Measurements from ENCODE around the gene ADRA2B.

ADRA2B gene

DNA sequence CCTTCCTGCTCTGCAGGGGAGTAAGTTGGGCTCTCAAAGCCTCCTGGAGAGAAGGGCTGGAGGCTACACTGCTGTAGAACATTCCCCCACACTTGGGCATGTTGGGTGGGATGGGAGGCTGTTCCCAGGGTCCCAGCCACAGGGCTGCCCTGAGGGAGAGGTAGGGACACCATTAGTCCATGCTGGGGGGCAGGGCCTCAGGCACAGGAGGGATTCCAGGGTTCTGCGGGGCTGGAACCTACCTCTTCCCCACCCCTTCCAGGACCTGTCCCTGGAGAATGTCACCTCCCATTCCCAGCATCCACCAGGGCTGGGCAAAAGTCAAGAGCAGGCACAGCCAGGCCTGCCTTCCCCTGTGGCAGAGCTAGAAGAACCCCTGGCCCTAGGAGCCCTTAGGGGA, 6.9 kb upstream of the ADRA2B start:
- no peak for DNase-seq (ENCODE audit: low read depth, low spot score)
- H3K4me3 ChIP-seq (ENCODE audit: low read depth, low read length) = no peak overlapping the region
- in situ Hi-C loops (cut with HindIII; ENCODE audit: low sequenced_read_pairs) = no loop called here
- TF ChIP-seq, protein P1, sequence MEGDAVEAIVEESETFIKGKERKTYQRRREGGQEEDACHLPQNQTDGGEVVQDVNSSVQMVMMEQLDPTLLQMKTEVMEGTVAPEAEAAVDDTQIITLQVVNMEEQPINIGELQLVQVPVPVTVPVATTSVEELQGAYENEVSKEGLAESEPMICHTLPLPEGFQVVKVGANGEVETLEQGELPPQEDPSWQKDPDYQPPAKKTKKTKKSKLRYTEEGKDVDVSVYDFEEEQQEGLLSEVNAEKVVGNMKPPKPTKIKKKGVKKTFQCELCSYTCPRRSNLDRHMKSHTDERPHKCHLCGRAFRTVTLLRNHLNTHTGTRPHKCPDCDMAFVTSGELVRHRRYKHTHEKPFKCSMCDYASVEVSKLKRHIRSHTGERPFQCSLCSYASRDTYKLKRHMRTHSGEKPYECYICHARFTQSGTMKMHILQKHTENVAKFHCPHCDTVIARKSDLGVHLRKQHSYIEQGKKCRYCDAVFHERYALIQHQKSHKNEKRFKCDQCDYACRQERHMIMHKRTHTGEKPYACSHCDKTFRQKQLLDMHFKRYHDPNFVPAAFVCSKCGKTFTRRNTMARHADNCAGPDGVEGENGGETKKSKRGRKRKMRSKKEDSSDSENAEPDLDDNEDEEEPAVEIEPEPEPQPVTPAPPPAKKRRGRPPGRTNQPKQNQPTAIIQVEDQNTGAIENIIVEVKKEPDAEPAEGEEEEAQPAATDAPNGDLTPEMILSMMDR (IDR thresholded peaks at IDR 0.05; ENCODE audit: low read depth, low read length) = no peak

DNA sequence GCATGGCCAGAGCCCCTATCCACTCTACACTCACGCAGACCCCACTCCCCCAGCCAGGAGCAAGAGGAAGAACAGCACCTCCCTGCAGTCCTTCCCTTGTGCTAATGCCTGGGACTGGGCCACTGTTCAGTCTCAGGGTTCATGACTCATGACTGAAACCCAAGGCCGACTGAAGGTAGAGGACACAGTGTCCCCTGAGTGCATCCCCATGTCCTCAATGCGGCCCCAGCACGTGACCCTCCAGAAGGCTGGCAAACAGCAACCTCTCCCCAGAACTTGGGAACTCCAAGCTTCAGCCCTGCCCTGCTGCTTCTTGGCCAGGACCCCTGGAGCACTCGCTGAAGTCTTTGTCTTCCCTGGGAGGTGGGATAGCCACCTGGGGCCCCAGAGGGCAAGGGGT, 6.0 kb upstream of the ADRA2B start:
- in situ Hi-C loops (cut with HindIII; ENCODE audit: low sequenced_read_pairs) = no loop called here
- TF ChIP-seq, protein P1 (IDR thresholded peaks at IDR 0.05; ENCODE audit: low read depth, low read length) = no peak
- no peak for DNase-seq (ENCODE audit: low read depth, low spot score)

DNA sequence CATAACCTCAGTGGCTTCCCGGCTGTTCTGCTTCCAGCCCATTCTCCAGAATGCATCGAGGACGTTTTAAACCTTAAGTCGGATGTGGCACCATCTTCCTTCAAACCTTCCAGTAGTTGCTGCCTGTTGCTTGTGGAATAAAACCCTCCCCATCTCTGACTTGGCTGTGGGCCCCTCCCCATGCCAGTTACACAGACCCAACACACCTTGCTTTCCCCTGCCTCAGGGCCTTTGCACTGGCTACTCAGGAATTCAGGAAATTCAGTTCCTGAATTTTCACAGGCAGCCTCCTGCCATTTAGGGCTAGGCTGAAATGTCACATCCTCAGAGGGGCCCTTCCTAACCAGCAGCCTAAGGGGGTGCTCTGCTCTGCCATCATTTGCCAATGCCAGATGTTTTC, 5.0 kb upstream of the ADRA2B start:
- DNase-seq (ENCODE audit: low read depth, low spot score) = no peak
- TF ChIP-seq, protein P1 (IDR thresholded peaks at IDR 0.05; ENCODE audit: low read depth, low read length) = no peak
- H3K4me3 ChIP-seq (ENCODE audit: low read depth, low read length) = no peak overlapping the region
- in situ Hi-C loops (cut with HindIII; ENCODE audit: low sequenced_read_pairs) = no loop called here

More for the DNA sequence above, 6.0 kb upstream of the ADRA2B start:
- H3K4me3 ChIP-seq (ENCODE audit: low read depth, low read length) = no peak overlapping the region

DNA sequence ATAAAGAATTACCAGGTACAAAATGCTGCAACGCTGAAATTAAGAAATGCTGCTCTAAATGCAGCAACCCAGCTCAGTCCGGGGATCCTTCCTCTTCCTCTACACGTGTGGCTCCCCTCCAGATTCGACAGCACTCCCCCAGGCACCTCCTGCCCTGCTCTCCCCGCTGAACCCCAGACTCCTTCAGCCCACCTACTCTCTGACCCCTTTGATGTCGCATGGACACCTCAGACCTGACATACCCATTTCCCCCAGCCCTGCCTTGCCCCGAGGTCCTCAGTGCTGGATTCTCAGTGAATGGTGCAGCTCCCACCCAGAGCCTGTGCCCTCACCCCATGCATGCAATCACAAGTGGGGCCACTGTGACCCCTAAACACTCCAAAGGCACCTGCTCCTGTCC, 4.6 kb upstream of the ADRA2B start:
- no peak overlapping the region for H3K4me3 ChIP-seq (ENCODE audit: low read depth, low read length)
- DNase-seq (ENCODE audit: low read depth, low spot score) = no peak
- TF ChIP-seq, protein P1 (IDR thresholded peaks at IDR 0.05; ENCODE audit: low read depth, low read length) = no peak
- in situ Hi-C loops (cut with HindIII; ENCODE audit: low sequenced_read_pairs) = no loop called here

DNA sequence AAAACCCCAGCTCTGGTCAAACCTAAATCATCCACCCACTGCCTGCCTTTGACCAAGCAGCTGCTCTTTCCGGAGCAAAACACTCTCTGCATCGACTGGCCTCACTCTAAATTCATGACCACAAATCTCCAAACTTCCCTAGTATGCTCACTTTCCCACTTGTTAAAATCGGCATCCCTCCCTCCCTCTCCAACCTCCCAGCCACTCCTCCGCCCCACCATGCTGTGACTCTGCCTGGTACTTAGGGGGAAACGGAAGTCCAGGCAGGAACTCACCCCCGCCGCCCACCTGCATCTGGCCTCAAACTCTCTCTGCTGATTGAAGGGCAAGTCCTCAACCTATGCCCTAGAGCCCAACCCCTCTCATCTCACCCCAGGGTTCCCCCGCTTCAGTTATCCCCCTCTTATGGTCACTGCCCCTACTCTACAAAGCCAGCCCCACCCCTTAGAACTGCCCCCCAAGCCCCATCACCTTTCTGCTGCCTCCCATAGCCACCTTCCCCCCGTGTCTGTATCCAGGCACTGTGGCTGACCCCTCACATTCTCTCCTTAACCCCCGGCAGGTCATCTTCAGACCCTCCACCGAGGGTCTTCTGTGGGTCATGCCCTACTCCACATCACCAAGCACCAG, 3.8 kb upstream of the ADRA2B start:
- no peak for DNase-seq (ENCODE audit: low read depth, low spot score)
- TF ChIP-seq, protein P1 (IDR thresholded peaks at IDR 0.05; ENCODE audit: low read depth, low read length) = no peak
- H3K4me3 ChIP-seq (ENCODE audit: low read depth, low read length) = no peak overlapping the region
- in situ Hi-C loops (cut with HindIII; ENCODE audit: low sequenced_read_pairs) = no loop called here

DNA sequence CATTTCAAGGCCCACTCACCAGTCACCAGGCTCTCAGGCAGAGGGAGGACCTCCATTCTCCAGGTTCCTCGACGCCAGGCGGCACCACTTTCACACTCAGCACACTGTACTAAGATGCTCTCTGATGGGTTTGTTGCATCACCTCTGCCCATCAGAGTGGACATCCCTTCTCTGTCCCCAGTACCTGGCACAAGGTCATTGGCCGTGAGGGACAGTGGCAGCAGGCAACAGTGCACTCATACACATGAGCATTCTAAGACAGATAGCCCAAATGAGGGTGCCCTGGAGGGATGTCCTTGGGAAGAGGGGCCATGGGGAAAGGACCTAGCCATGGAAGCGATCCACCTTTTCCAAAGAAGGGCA, 3.0 kb upstream of the ADRA2B start:
- in situ Hi-C loops (cut with HindIII; ENCODE audit: low sequenced_read_pairs) = no loop called here
- no peak for DNase-seq (ENCODE audit: low read depth, low spot score)
- TF ChIP-seq, protein P1 (IDR thresholded peaks at IDR 0.05; ENCODE audit: low read depth, low read length) = no peak
- no peak overlapping the region for H3K4me3 ChIP-seq (ENCODE audit: low read depth, low read length)
